ENCODE measurements around the gene KRT24. TPM values are rescaled to one million over a fixed set of nuclear protein-coding genes. Genes with fewer than 3 reads are reported as not detected.

Gene KRT24
- total RNA-seq, 1 donor from 2014 or later, result not detected

DNA sequence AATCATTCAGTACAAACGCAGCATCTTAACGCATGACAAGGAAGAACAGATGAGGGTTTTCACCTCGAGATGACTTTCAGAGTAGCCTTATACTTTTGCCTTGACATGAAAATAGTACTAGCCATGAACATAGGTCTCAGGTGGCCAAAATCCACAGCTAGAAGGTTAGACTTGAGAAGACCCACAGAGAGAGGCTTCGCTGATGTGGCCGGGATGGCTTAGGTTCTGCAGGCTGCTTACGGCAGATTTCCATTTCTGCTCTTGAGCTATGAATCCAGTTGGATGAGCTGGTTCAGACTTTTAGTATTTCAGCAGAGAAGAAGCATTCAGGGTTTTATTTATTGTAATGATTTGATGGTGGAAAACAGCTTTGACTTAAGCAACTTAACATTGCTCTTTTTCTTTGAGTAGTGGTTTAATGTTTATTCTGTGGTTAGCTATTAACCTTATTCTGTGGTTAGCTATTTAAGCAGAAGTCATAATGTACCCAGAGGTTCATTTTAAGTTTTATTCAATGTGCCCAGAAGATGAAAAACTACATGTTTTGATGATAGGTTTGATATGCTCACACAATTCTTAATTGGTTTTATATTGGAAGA, 7.6 kb downstream of the KRT24 start:
- Histone ChIP-seq H3K27ac (no peak overlapping the region), H3K36me3 (no peaks in the 10 kb centered on the region), H3K27me3 (ENCODE audit: low read depth) (no peaks in the 10 kb centered on the region), H3K4me1 (peaks cover 12% of the 10 kb centered on the region), H3K4me3 (no peak overlapping the region), H3K9me3 (no peaks in the 10 kb centered on the region)
- intact Hi-C loops (cut with DNase I), result no loop called here
- ATAC-seq, result peak in 1 of 2 donors; percentile 76
- DNase-seq, result no peak
- TF ChIP-seq, protein P1, sequence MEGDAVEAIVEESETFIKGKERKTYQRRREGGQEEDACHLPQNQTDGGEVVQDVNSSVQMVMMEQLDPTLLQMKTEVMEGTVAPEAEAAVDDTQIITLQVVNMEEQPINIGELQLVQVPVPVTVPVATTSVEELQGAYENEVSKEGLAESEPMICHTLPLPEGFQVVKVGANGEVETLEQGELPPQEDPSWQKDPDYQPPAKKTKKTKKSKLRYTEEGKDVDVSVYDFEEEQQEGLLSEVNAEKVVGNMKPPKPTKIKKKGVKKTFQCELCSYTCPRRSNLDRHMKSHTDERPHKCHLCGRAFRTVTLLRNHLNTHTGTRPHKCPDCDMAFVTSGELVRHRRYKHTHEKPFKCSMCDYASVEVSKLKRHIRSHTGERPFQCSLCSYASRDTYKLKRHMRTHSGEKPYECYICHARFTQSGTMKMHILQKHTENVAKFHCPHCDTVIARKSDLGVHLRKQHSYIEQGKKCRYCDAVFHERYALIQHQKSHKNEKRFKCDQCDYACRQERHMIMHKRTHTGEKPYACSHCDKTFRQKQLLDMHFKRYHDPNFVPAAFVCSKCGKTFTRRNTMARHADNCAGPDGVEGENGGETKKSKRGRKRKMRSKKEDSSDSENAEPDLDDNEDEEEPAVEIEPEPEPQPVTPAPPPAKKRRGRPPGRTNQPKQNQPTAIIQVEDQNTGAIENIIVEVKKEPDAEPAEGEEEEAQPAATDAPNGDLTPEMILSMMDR (IDR thresholded peaks at IDR 0.05), result no peak

- DNase-seq (no peak), ATAC-seq (no peak)
- TF ChIP-seq, protein P1 (IDR thresholded peaks at IDR 0.05), result no peak
- no peaks in the 10 kb centered on the region for H3K36me3 ChIP-seq
- H3K9me3 ChIP-seq, result no peaks in the 10 kb centered on the region
- no peaks in the 10 kb centered on the region for H3K27me3 ChIP-seq (ENCODE audit: low read depth)
- no peak overlapping the region for H3K27ac ChIP-seq
- intact Hi-C loops (cut with DNase I), result no loop called here
- no peak overlapping the region for H3K4me3 ChIP-seq
- H3K4me1 ChIP-seq, result peaks cover 12% of the 10 kb centered on the region
These were observed 9.0 kb downstream of the KRT24 start for GRCh38 chr17:40694584-40694983.

DNA sequence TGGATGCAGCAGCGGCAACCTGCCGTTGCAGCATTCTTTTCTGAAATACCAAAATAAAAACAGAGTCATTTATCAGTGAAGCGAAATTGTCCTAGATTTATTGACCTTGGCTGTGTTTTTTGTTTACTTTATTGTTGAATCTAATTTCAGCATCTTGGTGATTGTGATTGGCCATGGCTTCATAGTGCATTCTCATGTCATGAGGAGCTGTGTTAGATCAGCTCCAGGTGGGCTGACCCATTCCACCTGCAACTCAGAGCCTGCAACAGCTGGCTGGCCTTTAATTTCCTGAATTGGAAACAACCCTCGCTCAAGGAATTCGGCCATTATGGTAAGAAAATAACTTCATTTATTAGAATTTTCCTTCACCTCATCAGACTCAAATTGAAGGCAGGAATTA, 16.4 kb downstream of the KRT24 start:
- no peaks in the 10 kb centered on the region for H3K9me3 ChIP-seq
- no peaks in the 10 kb centered on the region for H3K36me3 ChIP-seq
- intact Hi-C loops (cut with DNase I), result no loop called here
- no peaks in the 10 kb centered on the region for H3K4me1 ChIP-seq
- H3K4me3 ChIP-seq, result no peak overlapping the region
- ATAC-seq, result no peak
- no peak overlapping the region for H3K27ac ChIP-seq
- no peaks in the 10 kb centered on the region for H3K27me3 ChIP-seq (ENCODE audit: low read depth)
- DNase-seq, result no peak
- TF ChIP-seq, protein P1 (IDR thresholded peaks at IDR 0.05), result no peak

- intact Hi-C loops (cut with DNase I), result no loop called here
- H3K4me3 ChIP-seq, result no peak overlapping the region
- H3K4me1 ChIP-seq, result no peaks in the 10 kb centered on the region
- no peak for DNase-seq
- H3K36me3 ChIP-seq, result no peaks in the 10 kb centered on the region
- ATAC-seq, result no peak
- TF ChIP-seq, protein P1 (IDR thresholded peaks at IDR 0.05), result no peak
- no peak overlapping the region for H3K27ac ChIP-seq
- H3K9me3 ChIP-seq, result no peaks in the 10 kb centered on the region
- no peaks in the 10 kb centered on the region for H3K27me3 ChIP-seq (ENCODE audit: low read depth)
These were observed 17.4 kb downstream of the KRT24 start for GRCh38 chr17:40686192-40686591.

DNA sequence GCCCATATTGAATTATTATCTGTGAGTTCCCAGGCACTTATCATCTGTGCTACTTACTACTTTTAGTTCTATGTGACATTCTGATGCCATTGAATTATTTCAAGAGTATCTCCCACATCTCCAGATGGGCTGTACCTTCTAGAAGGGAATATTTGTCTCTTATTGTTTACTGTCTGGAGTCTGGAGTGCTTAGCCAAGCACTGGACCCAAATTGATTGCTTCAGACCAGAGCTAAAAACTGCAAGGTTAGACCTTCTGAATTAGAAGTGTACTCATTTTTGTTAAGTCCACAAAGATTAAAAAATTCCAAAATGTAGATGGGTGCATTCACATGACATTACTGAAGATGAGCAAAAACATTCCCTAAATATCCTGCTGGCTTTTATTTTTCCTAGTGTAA, 22.6 kb downstream of the KRT24 start:
- TF ChIP-seq, protein P1 (IDR thresholded peaks at IDR 0.05), result no peak
- peaks cover 2% of the 10 kb centered on the region for H3K27me3 ChIP-seq (ENCODE audit: low read depth)
- H3K9me3 ChIP-seq, result no peaks in the 10 kb centered on the region
- intact Hi-C loops (cut with DNase I), result no loop called here
- H3K36me3 ChIP-seq, result no peaks in the 10 kb centered on the region
- no peak for ATAC-seq
- H3K4me3 ChIP-seq, result no peak overlapping the region
- no peak for DNase-seq
- H3K27ac ChIP-seq, result no peak overlapping the region
- no peaks in the 10 kb centered on the region for H3K4me1 ChIP-seq
